IMR-90 (cell line): Measurements from ENCODE around the gene OSBP. TPM values are rescaled to one million over a fixed set of nuclear protein-coding genes. Genes with fewer than 3 reads are reported as not detected.

ENCODE experiments used
- ATAC-seq: fragments of 200-7000 bp; cut with Tn5 transposase; 2 replicates; pipeline ENCODE4 v1.9.1; 2020; ENCODE audit warnings: low read depth, mild to moderate bottlenecking, moderate library complexity
- BruUV-seq: library from RNA; stranded (reverse); fragments of 400-500 nt; replicated peaks from 2 replicates; lab custom pipeline; 2021; lab: Mats Ljungman, UMichigan
- CTCF ChIA-PET: fragments of 300-600 bp; formaldehyde crosslinking; extraction: SDS; loops from one replicate; lab custom pipeline; 2021; ENCODE audit warnings: antibody characterized with exemption; lab: Yijun Ruan, JAX
- POLR2A ChIA-PET: fragments of 300-600 bp; sonication (Branson Sonifier 250); formaldehyde crosslinking; loops from one replicate; lab custom pipeline; 2022; ENCODE audit warnings: antibody characterized with exemption; ENCODE audit not compliant: unreplicated experiment; lab: Charles Lee
- DNase-seq: peaks from one replicate; pipeline ENCODE4 v3.0.0; 2013
- H2AFZ ChIP-seq: replicated peaks from 2 replicates; pipeline ENCODE3; 2013; ENCODE audit warnings: low read length, mild to moderate bottlenecking; ENCODE audit not compliant: poor library complexity
- H2AK5ac ChIP-seq: 2 replicates; pipeline ENCODE4 v1.6.1; 2013; ENCODE audit warnings: low read depth, low read length, inconsistent platforms
- H2AK9ac ChIP-seq: replicated peaks from 2 replicates; pipeline ENCODE3; 2013; ENCODE audit warnings: mild to moderate bottlenecking, low read depth, low read length, moderate library complexity; ENCODE audit not compliant: poor library complexity
- H2BK120ac ChIP-seq: 2 replicates; pipeline ENCODE4 v1.6.1; 2013; ENCODE audit warnings: low read depth, low read length, inconsistent platforms
- H2BK15ac ChIP-seq: 3 replicates; pipeline ENCODE4 v1.6.1; 2013; ENCODE audit warnings: low read depth, low read length, inconsistent platforms
- H2BK20ac ChIP-seq: 2 replicates; pipeline ENCODE4 v1.6.1; 2013; ENCODE audit warnings: low read depth, mild to moderate bottlenecking, inconsistent platforms, low read length, moderate library complexity
- H2BK5ac ChIP-seq: 2 replicates; pipeline ENCODE4 v1.6.1; 2013; ENCODE audit warnings: mild to moderate bottlenecking, low read depth, low read length, inconsistent platforms; ENCODE audit not compliant: poor library complexity, severe bottlenecking
- H3K14ac ChIP-seq: replicated peaks from 2 replicates; pipeline ENCODE4 v1.6.1; 2013; ENCODE audit warnings: low read depth, low read length, inconsistent platforms
- H3K18ac ChIP-seq: 2 replicates; pipeline ENCODE4 v1.6.1; 2013; ENCODE audit warnings: low read depth, low read length, control low read depth
- H3K23ac ChIP-seq: 2 replicates; pipeline ENCODE4 v1.6.1; 2013; ENCODE audit warnings: low read depth, low read length, inconsistent platforms
- H3K27ac ChIP-seq: 2 replicates; pipeline ENCODE4 v1.5.1; 2013; ENCODE audit warnings: mild to moderate bottlenecking, control low read depth, low read length; ENCODE audit not compliant: insufficient read depth
- H3K27me3 ChIP-seq: 2 replicates; pipeline ENCODE4 v1.6.1; 2013; ENCODE audit warnings: low read length; ENCODE audit not compliant: control insufficient read depth, insufficient read depth
- H3K36me3 ChIP-seq: 2 replicates; pipeline ENCODE4 v1.6.1; 2013; ENCODE audit warnings: low read length, mixed read lengths; ENCODE audit not compliant: control insufficient read depth, insufficient read depth
- H3K4ac ChIP-seq: 2 replicates; pipeline ENCODE4 v1.6.1; 2013; ENCODE audit warnings: low read depth, low read length, inconsistent platforms
- H3K4me1 ChIP-seq: 2 replicates; pipeline ENCODE4 v1.6.1; 2013; ENCODE audit warnings: low read length, mixed read lengths; ENCODE audit not compliant: control insufficient read depth, insufficient read depth
- H3K4me2 ChIP-seq: 2 replicates; pipeline ENCODE4 v1.6.1; 2013; ENCODE audit warnings: low read depth, mild to moderate bottlenecking, control low read depth, low read length, moderate library complexity
- H3K4me3 ChIP-seq: 2 replicates; pipeline ENCODE4 v1.5.1; 2013; ENCODE audit warnings: low read depth, mild to moderate bottlenecking, control low read depth, low read length, moderate library complexity; ENCODE audit not compliant: insufficient read depth
- H3K56ac ChIP-seq: 2 replicates; pipeline ENCODE4 v1.6.1; 2013; ENCODE audit warnings: low read length, inconsistent platforms; ENCODE audit not compliant: insufficient read depth; ENCODE audit errors: extremely low read depth
- H3K79me1 ChIP-seq, 2 experiments: 2 replicates each; pipeline ENCODE4 v1.6.1; 2013; ENCODE audit warnings: low read length in 2 of 2, inconsistent platforms in 1 of 2, low read depth in 1 of 2
- H3K9ac ChIP-seq: 2 replicates; pipeline ENCODE4 v1.6.1; 2013; ENCODE audit warnings: low read depth, low read length, control low read depth
- H3K9me1 ChIP-seq: 2 replicates; pipeline ENCODE4 v1.6.1; 2013; ENCODE audit warnings: low read length, inconsistent platforms; ENCODE audit not compliant: insufficient read depth
- H3K9me3 ChIP-seq: 2 replicates; pipeline ENCODE4 v1.6.1; 2013; ENCODE audit warnings: low read length; ENCODE audit not compliant: control insufficient read depth, insufficient read depth
- H4K20me1 ChIP-seq: 2 replicates; pipeline ENCODE4 v1.6.1; 2013; ENCODE audit warnings: low read length, inconsistent platforms; ENCODE audit not compliant: insufficient read depth
- H4K5ac ChIP-seq: 2 replicates; pipeline ENCODE4 v1.6.1; 2013; ENCODE audit warnings: mild to moderate bottlenecking, low read depth, low read length, control low read depth
- H4K8ac ChIP-seq, 2 experiments: 2 replicates each; pipeline ENCODE4 v1.6.1; 2013; ENCODE audit warnings: low read depth in 2 of 2, low read length in 2 of 2, control low read depth in 1 of 2, inconsistent platforms in 1 of 2
- H4K91ac ChIP-seq: 2 replicates; pipeline ENCODE4 v1.6.1; 2013; ENCODE audit warnings: low read depth, low read length, inconsistent platforms; ENCODE audit not compliant: insufficient read depth
- BHLHE40 ChIP-seq: fragments of 150-350 bp; IDR thresholded peaks from 2 replicates; pipeline ENCODE4 v1.6.1; 2016; ENCODE audit warnings: mild to moderate bottlenecking, low read depth, low read length
- CEBPB ChIP-seq: IDR thresholded peaks from 2 replicates; pipeline ENCODE4 v1.6.1; 2012; ENCODE audit warnings: low read depth, low read length, improper control_type of control experiment
- CTCF ChIP-seq: conservative IDR thresholded peaks from 2 replicates; pipeline ENCODE4 v1.5.1; 2012; ENCODE audit warnings: mild to moderate bottlenecking, low read depth, low read length, improper control_type of control experiment
- ELK1 ChIP-seq: fragments of 150-350 bp; IDR thresholded peaks from 2 replicates; pipeline ENCODE4 v1.6.1; 2016; ENCODE audit warnings: low read depth, mild to moderate bottlenecking, low read length, moderate library complexity, borderline replicate concordance
- MAZ ChIP-seq: IDR thresholded peaks from 2 replicates; pipeline ENCODE4 v1.6.1; 2012; ENCODE audit warnings: low read depth, mild to moderate bottlenecking, low read length, improper control_type of control experiment, moderate library complexity, borderline replicate concordance
- POLR2A ChIP-seq: IDR thresholded peaks from 2 replicates; pipeline ENCODE4 v1.6.1; 2012; ENCODE audit warnings: mild to moderate bottlenecking, low read depth, low read length
- RAD21 ChIP-seq: IDR thresholded peaks from 2 replicates; pipeline ENCODE4 v1.6.1; 2012; ENCODE audit warnings: low read length, improper control_type of control experiment
- RCOR1 ChIP-seq: IDR thresholded peaks from 2 replicates; pipeline ENCODE4 v1.6.1; 2012; ENCODE audit warnings: mild to moderate bottlenecking, low read length, improper control_type of control experiment; ENCODE audit not compliant: insufficient replicate concordance
- RFX5 ChIP-seq: IDR thresholded peaks from 2 replicates; pipeline ENCODE4 v1.8.0; 2012; ENCODE audit warnings: low read depth, mild to moderate bottlenecking, low read length, moderate library complexity
- SMC3 ChIP-seq: fragments of 150-350 bp; IDR thresholded peaks from 2 replicates; pipeline ENCODE4 v1.6.1; 2016; ENCODE audit warnings: low read depth, mild to moderate bottlenecking, antibody characterized with exemption, low read length, moderate library complexity
- WGBS, 2 experiments: methylation state at CpG; one replicate each; pipeline versions ENCODE4 v1.1.5 to v1.1.7; 2013; ENCODE audit warnings: missing lambda C conversion rate in 2 of 2; ENCODE audit not compliant: insufficient read length in 1 of 2; ENCODE audit errors: extremely low coverage in 2 of 2; 5-methylcytosine and 5-hydroxymethylcytosine counted together
- dilution Hi-C: fragments of 300-500 bp; cut with HindIII; formaldehyde crosslinking; loops from one replicate; pipeline ENCODE4 v1.14.3; 2018; ENCODE audit warnings: low sequenced_read_pairs; ENCODE audit not compliant: unreplicated experiment
- in situ Hi-C: fragments of 300-500 bp; cut with MboI; formaldehyde crosslinking; loops from 3 replicates; pipeline ENCODE4 v1.14.3; 2019; ENCODE audit warnings: low sequenced_read_pairs, inconsistent platforms, mixed read lengths
- intact Hi-C: fragments of 100-400 bp; cut with micrococcal nuclease; formaldehyde crosslinking; loops from 2 replicates; pipeline ENCODE4 v1.10.0; 2022
- polyA plus RNA-seq, 3 experiments: library from polyadenylated mRNA; depleted of rRNA; stranded (reverse); fragments of >200 nt; gene quantifications; 2 replicates each; pipeline ENCODE4 v1.2.3, GENCODE V29; 2012; ENCODE audit warnings: low replicate concordance in 1 of 3
- total RNA-seq: library from RNA; depleted of rRNA; stranded (reverse); fragments of >200 nt; gene quantifications from 2 replicates; pipeline ENCODE4 v1.2.3, GENCODE V29; 2012

Gene OSBP
- total and polyA plus RNA-seq, 2 of the 4 experiments (the other 2 are of a cell fraction) = 22.1 to 27.4 TPM

GRCh38 chr11:59600234-59600633 lies 15.3 kb downstream of the OSBP start:
- H3K9ac ChIP-seq = no peak overlapping the region
- no peak overlapping the region for H3K18ac ChIP-seq
- no peaks in the 10 kb centered on the region for H3K27me3 ChIP-seq
- H4K20me1 ChIP-seq = peaks cover 3% of the 10 kb centered on the region; the same call in 1 of the 2 replicates
- H4K8ac ChIP-seq = no peak overlapping the region
- no peak overlapping the region for H3K14ac ChIP-seq
- dilution Hi-C loops = no loop called here
- H2BK5ac ChIP-seq = no peak overlapping the region
- no peak overlapping the region for H3K23ac ChIP-seq
- ChIA-PET CTCF (no interaction called here), POLR2A (no interaction called here)
- H2AFZ ChIP-seq = no peak overlapping the region
- H3K56ac ChIP-seq = no peak overlapping the region
- BruUV-seq = no TSS peak
- H2AK5ac ChIP-seq = no peak overlapping the region
- no peak overlapping the region for H2BK15ac ChIP-seq
- no peak for TF ChIP-seq BHLHE40
- no peak for TF ChIP-seq CEBPB
- TF ChIP-seq SMC3 = no peak
- TF ChIP-seq CTCF = no peak
- TF ChIP-seq MAZ = no peak
- TF ChIP-seq RAD21 = no peak
- no peak for TF ChIP-seq POLR2A
- TF ChIP-seq RFX5 = no peak
- TF ChIP-seq ELK1 = no peak
- no peak for TF ChIP-seq RCOR1
- peaks cover 59% of the 10 kb centered on the region for H3K36me3 ChIP-seq
- H2BK120ac ChIP-seq = no peak overlapping the region
- peaks cover 21 to 31% of the 10 kb centered on the region in 2 experiments; a peak in 3 of 4 replicates for H3K79me1 ChIP-seq
- H3K9me3 ChIP-seq = no peaks in the 10 kb centered on the region
- H4K5ac ChIP-seq = no peak overlapping the region
- DNase-seq = no peak
- in situ Hi-C loops = loop anchor here (5.0 to 25.0 kb wide), 2 partner anchors 42 to 1712 kb away; no protein-coding TSS in a partner anchor
- no peak overlapping the region for H3K4ac ChIP-seq
- no peak overlapping the region for H3K27ac ChIP-seq
- WGBS, 2 experiments = no CpG with 5 or more reads among the region's 2 CpGs
- H3K4me2 ChIP-seq = no peak overlapping the region
- no peak overlapping the region for H2BK20ac ChIP-seq
- H4K91ac ChIP-seq = no peak overlapping the region
- ATAC-seq = no peak
- H3K9me1 ChIP-seq = peaks cover 3% of the 10 kb centered on the region; the same call in 1 of the 2 replicates
- intact Hi-C loops = no loop called here
- H2AK9ac ChIP-seq = no peak overlapping the region
- H3K4me1 ChIP-seq = no peaks in the 10 kb centered on the region
- no peak overlapping the region for H3K4me3 ChIP-seq
